GM03348 (cell line): ENCODE results near the gene SCARB1.

Experiments used
- DNase-seq: peaks from one replicate; pipeline ENCODE4 v3.0.0; 2012; ENCODE audit warnings: low spot score

SCARB1 gene

DNA sequence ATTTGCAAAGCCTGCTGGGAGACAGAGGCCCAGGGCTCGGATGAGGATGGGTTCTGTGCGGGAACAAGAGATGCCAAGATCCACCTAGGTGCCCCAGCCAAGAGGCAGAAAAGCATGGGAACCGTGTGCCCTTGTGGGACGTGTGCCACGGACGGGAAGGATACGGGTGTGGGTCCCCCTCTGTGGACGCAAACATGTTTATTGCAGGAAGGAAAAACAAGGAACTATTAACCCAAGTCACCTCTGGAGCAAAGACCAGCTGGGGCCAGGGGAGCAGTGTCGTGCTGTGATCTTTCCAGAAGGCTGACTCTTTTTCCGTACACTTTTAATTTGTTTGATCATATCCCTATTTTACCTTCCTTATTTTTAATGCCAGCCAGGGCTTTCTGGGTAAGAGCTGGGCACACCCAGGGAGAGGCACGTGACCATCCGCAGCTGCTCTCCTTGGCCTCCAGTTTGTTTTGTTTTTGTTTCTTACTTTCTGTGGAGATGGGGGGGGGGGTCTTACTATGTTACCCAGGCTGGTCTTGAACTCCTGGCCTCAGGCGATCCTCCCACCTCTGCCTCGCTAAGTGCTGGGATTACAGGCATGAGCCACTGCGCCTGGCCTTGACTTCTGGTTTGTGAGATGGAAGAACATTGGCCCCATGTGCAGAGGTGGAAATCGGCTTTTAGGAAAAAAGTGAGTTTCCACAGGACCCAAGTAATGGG, 20.7 kb downstream of the SCARB1 start:
- no peak for DNase-seq

DNA sequence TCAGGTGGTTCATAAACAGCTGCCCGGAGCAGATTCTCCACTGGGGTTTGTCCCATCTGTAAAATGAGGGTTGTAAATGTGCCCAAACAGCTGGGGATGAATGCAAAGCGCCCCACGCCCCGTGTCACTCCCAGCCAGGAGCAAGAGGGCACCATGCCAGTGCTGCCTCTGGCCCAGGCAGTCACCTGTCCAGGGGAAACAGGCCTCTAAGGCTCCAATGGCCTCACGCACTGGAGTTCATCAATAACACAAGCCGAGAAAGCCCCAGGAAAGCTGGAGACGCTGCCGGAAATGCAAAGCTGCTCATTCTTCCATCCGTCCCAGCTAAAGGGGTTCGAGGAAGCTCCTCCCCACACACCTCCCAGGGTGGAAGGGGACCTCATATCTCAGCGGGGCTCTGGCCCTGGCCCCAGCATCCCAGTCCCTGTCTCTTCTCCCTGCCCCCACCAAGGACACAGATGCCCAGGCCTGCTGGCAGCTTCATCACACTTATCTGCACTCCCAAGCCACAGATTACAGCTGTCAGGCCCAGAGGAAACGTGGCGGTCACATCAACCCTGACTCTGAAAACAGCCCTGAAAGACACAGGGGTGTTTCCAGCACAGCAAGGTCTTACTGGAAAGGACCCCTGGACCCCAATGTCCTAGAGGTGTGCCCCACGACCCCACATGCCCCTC, 21.5 kb downstream of the SCARB1 start:
- DNase-seq: no peak

DNA sequence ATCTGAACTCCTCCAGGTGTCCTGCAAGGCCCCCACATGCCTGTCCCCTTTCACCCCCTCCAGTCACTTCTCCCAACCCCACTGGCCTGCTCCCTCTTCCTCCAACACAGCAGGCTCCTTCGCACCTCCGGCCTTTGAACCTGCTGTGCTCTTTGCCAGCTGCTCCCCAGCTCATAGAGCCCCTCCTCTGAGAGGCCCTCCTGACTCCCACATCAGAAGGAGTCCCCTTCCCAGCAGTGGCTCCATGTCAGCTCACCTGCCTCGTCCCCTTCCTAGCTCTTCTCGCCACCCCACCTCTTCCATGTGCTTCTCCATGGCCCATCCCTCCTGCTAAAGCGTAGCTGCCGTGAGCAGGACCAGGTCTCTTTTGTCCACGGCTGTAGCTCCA, 22.1 kb downstream of the SCARB1 start:
- no peak for DNase-seq

DNA sequence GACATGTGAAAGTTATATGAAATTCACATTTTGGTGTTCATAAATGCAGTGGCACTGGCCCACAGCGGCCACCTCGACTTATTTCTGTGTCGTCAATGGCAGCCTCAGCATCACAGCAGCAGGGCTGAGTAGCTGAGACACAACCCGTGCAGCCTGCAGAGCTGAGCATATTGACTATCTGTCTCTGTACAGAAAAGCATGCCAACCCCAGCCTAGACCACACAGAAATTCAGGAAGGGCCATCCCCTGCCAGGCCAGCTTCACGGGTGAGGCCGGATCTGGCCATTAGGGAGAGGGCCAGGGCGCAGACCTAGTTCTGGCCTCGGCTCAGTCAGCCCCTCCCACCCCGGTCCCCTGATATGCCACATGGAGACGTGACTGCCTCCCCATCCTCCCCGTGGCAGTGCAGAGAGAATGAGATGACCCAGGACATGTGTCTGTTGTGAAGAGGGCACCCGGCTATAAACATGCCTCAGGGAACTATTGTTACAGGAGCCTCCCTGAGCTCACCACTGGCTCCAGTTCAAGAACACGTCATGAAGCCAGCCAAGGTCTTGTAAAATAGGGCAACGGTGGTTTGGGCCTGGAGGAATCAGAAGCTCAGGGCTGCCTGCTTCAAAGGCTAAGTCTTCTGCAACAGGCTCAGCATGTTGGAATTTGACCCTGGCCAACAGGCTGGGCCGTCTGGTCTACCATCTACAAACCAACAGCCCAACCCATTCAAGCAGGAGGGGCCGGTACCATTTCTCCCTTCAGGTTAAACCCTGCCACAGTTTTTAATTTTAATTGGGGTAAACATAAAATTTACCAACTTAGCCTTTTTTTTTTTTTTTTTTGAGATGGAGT, 25.5 kb downstream of the SCARB1 start:
- DNase-seq: peak; percentile 91

DNA sequence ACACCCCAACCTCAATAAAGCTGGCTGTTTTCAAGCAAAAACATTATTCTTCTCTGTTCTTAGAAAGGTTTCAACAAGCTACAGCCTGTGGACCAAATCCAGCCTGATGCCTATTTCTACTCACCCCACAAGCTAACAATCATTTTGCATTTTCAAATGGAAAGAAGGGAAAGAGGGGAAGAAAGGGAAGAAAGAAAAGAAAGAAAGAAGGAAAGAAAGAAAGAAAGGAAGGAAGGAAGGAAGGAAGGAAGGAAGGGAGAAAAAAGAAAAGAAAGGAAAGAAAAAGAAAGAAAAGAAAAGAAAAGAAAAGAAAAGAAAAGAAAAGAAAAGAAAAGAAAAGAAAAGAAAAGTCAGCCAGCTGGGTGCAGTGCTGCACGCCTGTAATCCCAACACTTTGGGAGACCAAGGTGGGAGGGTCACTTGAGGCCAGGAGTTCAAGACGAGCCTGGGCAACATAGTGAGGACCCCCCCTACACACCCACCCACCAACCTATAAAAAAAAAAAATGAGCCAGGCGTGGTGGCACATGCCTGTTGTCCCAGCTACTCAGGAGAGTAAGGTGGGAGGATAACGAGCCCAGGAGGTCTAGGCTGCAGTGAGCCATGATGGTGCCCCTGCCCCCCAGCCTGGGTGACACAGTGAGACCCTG, 26.3 kb downstream of the SCARB1 start:
- DNase-seq: no peak

DNA sequence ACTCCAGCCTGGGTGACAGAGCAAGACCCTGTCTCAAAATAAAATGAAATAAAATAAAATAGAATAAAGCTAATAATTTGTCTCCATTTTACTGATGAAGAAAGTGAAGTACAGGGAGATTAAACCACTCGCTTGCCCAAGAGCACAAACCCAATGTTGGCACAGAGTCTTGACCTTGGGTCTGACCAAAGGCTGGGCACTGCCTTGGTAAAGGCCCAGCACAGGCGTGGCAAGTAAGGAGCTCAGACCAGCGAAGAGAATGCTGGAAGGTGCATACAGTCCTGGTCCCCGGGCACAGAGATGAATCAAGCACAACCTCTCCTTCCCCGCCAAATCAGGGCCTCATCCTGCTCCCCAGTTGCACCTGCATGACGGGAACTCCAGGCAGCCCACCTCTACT, 26.9 kb downstream of the SCARB1 start:
- DNase-seq: no peak

DNA sequence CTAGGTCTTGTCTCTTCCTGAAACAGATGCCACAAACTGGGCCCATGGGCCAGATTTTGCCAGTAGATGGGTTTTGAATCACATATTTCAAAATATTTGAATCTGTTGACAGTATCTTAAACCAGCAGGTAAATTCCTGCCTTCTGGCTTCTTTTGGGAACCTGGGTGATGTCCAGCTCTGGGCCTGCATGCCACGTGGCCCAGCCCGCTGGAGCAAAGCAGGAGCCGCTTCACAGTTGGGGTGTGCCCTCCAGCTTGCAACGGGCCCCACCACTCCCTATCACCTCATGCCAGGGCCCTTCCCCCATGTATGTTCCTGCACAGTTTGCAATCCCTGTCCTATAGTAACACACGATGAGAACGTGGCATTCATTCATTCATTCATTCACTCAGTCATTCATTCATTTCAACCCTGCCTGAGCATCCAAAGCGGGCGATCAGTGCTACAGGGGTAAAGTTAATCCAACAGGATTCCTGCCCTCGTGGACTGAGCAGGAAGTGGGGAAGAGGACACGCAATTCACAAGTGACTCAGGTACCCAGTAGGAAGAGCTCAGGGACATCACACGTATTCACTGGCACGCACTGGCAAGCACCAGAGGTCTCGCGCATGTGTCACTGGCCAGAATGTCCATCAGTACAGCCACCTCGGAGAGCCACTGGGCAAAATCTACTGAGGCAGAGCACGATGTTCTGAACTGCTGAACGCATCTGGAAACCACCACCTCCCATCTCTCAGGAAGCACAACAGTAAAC, 27.8 kb downstream of the SCARB1 start:
- DNase-seq: no peak

DNA sequence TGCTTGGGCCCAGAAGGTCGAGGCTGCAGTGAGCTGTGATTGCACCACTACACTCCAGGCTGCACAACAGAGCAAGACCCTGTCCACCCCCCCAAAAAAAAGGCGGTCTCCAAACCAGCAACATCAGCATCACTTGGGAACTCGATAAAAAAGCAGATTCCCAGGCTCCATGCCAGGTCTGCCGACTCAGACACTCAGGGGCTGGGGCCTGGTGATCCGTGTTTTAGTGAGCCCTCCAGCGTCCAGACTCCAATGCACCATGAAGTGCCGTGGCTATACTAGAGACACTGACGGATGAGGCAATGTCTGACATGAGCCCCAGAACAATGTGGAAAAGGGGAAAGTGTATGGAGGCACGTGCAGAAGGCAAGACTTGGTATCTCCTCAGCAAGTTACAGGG, 28.8 kb downstream of the SCARB1 start:
- DNase-seq: no peak

DNA sequence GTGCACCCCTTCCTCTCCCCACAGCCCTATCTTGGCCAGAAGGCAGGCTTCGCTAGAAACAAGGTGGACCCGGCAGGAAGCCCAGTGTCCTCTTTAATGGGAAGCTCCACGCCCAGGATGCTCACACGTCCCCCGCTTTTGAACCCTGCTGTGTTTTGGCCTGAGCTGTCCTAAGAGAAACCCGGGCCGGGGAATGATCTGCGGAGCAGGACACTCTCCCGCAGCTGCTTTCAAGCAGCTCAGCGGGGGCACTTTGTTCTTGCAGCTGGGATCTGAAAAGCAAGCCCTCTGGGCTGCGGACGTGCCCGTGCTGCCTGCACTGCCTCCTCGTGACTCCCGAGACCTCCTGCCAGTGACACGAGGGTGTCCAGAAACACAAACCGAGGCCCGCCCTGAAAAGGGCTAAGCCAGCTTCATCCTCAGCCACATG, 30.0 kb downstream of the SCARB1 start:
- no peak for DNase-seq

DNA sequence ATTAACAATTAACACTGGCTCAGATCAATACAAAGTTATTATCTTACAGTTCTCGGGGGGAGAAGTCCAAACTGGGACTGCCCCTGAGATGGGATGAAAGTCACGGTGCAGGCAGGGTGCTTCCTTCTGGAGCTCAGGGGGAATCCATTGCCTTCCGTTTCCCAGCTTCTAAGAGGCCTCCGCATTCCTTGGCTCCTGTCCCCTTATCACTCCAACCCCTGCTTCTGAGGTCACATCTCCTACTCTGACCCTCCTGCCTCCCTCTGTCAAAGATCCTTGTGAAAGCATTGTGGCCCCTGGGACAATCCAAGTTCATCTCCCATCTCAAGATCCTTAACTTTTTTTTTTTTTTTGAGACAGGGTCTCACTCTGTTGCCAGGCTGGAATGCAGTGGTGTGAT, 30.8 kb downstream of the SCARB1 start:
- no peak for DNase-seq

DNA sequence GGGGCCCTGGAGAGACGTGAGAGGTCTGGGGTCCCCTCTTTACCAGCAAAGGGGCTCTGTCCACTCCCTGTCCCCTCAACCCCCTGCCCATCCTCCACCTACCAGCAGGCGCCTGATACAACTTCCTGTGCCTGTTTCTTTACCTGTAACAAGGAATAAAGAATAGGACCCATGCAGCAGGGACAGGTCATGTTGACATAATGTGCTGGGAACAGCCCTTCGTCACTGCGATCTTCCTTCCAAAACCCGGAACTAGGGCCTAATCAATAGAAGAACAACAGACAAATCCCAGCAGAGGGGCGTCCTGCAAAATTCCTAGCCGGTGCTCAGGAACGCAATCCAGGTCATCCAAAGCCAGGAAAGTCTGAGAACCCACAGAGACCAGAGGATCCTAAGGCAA, 32.1 kb downstream of the SCARB1 start:
- DNase-seq: no peak

DNA sequence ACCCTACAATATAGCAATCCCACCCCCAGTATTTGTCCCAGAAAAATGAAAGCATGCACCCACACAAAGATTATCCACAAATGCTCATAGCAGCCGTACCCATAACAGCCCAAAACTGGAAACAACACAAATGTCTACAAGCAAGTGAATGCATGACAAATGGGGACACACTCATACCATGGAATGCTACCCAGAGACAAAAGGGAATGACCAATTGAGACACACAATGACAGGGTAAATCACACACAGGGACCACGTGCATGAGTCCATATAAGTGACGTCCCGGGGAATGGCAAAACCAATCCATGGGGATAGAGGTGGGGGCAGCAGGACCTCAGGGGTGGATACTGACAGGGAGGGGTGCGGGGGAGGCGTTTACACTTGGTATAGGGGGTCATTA, 33.4 kb downstream of the SCARB1 start:
- no peak for DNase-seq

DNA sequence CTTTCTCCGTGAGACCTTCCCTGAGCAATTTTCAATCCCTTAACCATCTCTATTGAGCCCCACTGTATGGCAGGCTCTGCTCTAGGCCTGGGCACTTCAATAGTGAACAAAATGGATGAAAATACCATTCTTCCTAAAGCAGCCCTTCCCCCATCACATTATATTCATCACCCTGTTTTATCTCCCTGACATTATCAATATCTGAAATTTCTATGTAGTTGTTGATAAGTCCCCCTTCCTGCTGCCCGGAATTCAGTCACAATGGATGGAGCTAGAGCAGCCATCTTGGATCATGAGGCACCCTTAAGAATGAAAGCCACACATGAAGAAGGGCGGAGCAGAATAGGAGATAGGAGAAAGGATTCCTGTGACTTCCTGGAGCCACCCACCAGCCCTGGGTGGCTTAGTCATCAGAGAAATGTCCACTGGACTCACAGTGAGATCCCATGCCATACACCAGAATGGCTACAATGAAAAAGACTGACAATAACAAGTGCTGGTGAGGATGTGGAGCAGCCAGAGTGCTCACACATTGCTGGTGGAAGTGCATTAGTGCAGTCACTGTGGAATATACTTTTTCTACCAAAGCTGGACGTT, 33.9 kb downstream of the SCARB1 start:
- no peak for DNase-seq

DNA sequence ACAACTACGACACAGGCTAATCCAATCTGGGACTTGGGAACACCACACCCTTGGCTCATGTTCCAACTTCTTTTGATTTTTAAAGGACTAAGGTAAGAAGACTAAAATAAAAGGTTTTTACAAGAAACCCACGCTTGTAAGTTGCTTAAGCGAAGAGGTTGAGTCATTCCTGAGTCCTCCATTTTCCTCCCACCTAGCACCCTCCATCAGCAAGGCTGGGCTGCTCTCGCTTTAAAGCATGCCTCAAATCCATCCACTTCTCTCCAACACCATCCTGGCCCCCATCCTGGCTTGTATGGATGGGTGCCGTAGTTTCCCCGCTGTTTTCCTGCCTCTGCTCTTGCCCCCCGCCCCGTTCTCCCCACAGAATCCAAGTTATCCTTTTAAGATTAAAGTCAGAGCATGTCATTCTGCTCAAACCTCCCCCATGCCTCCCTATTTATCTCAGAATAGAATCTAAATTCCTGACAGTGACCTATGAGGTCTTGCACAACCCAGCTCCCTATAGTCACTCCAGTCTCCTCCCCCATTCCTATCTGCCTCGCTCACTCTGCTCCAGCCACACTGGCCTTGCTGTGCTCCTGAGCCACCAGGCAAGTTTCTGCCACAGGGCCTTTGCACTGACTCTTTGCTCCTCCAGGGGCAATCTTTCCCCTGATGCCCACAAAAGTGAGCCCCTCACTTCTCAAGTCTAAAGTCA, 34.5 kb downstream of the SCARB1 start:
- peak; percentile 88 for DNase-seq

DNA sequence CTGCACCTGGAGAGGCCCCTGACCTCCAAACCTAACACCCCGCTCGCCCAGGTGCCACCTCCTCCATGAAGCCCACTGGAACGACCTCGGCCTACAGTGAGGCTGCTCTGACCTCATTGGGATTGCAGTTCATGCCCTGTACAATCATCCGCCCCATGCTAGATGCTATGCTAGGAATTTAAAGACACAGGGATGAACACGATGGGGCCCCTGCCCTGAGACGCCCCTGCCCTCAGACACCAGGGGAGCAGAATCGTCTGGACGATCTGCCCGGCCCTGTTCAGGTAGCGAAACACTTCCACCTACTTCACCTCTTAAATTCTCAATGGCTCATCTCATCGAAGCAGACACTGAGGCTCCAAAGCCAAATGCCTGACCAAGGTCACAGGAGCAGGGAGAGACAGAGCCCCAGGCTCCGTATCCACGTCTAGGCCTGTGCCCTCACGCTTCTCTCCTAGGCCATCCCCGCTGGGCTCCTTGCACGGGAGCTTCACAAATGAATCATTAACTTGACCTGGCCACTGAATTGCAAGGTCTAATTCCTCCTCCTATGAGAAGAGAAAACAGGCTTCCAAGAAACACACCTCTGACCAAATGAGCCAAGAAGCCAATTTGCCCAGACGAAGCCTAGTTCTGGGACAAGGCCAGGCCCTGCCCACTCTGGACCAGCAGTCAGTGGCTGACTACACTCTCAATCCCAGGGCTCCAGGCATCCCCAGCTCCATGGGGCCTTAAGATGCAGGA, 35.2 kb downstream of the SCARB1 start:
- DNase-seq: peak; percentile 68

DNA sequence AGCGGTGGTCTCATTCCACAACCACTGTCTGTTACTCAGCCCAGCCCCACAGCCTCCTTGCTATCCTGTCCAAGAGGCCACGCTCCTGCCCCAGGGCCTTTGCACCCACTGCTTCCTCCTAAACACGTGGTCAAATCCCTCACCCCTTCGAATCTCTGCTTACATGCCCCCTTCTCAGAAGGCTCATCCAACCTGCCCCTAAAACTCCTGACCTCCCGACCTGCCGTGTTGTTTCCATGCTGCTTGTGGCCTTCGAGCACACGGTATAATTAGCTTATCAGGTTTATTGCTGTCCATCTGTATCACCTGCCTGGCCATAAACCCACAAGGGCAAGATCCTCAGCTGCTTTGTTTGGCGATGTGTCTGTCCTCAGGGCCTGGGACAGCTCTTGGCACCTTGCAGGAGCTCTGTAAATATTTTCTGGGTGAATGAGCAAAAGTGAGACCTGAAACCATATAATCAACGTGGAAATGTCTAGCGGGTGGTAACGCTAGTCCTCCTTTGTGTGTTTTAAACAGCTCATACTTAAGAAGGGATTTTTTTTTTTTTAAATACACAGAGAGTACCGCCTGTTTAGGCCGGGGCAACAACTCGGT, 36.0 kb downstream of the SCARB1 start:
- no peak for DNase-seq

DNA sequence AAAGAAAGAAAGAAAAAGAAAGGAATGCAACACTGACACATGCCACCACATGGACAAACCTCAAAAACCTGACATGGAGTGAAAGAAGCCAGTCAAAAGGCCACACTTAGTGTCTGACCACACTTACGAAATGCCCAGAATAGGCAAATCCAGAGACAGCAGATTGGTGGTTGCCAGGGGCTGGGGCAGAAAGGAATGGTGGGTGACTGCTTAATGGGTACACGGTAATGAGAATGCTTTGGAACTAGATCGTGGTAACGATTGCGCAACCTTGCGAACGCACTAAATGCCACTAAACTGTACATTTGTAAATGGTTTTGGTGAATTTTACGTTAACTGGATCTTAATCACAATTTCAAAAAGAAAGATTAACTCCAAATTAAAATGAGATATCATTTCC, 39.5 kb downstream of the SCARB1 start:
- DNase-seq: no peak

DNA sequence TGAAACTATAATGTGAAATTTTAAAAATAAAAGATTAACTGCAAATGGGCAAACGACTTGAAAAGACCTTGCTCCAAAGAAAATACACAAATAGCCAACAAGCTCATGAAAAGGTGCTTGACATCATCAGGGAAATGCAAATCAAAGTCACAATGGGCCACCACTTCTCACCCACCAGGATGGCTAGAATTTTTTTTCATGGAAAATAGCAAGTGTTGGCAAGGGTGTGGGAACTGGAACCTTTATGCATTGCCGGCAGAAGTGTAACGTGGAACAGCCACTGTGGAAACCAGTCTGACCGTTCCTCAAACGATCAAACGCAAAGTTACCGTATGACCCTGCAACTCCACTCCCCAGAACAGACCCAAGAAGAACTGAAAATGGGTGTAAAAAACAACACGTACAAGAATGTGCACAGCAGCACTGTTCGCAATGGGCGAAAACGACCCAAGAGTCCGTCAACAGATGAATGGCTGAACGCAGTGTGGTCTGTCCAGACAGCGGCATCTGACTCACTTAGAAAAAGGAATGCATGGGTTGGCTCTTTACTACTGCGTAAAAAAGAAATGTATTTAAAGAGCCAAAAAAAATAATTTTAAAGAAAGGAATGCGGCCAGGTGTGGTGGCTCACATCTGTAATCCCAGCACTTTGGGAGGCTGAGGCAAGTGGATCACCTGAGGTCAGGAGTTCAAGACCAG, 40.2 kb downstream of the SCARB1 start:
- no peak for DNase-seq

DNA sequence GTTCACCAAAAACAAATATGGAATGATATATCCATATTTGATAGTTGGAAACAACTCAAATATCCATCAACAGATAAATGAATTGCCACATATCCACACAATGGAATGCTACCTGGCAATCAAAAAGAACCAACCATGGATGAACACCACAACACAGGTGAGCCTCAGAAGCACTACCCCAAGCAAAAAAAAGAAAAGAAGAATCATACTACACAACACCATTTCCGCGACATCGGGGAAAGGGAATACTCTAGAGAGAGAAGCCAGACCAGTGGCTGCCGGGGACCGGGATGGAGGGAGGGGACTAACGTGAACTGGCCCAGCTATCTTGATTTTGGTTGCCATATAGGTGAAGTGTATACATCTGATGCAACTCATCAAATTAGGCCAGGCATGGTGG, 41.4 kb downstream of the SCARB1 start:
- DNase-seq: no peak
